Stomach (tissue), 4 donors: ENCODE results near the gene OBSL1.

Source experiments
- CTCF ChIP-seq, 7 experiments: fragments of 450-650 bp in 4 of 7; fragments of 200-600 bp in 3 of 7; sonication (generic) in 3 of 7; IDR thresholded peaks; one replicate each; pipeline ENCODE4 v1.5.1; 2016 to 2019; ENCODE audit warnings: antibody characterized with exemption in 7 of 7, control low read depth in 2 of 7, mild to moderate bottlenecking in 1 of 7
- POLR2A ChIP-seq, 4 donors: fragments of 450-650 bp; IDR thresholded peaks; one replicate each; pipeline ENCODE4 v1.6.1; 2016; ENCODE audit warnings: antibody characterized with exemption in 4 of 4, control low read depth in 2 of 4, mild to moderate bottlenecking in 1 of 4, moderate library complexity in 1 of 4

- TF ChIP-seq CTCF (IDR thresholded peaks at IDR 0.05) (no peak), POLR2A (IDR thresholded peaks at IDR 0.05) (no peak)
Observed at GRCh38 chr2:219573166-219573565, 1.8 kb upstream of the OBSL1 start.
